ENCODE results near the gene RNASE2.
"Not testable (repeated sequence)": the region's sequence is repeated elsewhere in the genome, so short reads cannot be mapped to it uniquely, and the experiment has no call there.

Gene RNASE2

DNA sequence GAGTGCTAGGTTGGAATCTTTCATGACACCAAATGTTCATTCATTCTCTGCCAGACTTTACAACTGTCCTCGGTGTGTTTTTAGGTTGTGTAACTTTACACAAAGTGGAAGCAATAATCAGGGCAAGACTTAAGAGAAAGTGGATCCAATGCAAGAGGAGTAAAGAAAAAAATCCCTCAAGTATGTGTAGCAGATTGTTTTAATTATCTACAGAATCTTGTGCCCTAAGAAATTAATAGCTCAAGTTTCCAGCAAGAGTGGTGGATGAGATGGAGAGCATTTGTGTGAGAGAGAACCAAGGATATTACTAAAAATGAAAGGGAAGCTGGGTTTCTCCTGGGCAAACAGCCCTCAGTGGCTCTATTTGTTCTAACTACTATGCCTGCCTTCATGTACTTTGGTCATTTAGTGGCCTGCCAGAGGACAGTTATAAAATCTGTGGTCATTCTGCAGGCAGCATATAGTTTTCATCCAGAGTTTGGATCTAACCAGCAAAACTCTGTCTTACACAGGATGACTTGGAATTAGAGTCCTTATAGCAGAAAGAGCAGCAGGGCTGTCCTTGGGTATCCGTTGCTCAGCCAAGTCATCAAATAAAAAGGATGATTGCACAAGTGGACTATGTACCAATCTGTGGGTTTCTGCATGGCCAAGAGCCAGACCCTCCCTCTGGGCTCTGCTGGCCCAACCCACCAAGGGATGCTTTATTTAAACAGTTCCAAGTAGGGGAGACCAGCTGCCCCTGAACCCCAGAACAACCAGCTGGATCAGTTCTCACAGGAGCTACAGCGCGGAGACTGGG is at the start of gene RNASE2:
RNASE2 (plus strand) TSS at position 752 of the 802 bp plus-strand sequence. CDS start 285 bp downstream, outside the sequence.
- DNase-seq (ENCODE audit: low read depth in 2 of 3, low spot score in 2 of 3), result not testable (repeated sequence)

DNA sequence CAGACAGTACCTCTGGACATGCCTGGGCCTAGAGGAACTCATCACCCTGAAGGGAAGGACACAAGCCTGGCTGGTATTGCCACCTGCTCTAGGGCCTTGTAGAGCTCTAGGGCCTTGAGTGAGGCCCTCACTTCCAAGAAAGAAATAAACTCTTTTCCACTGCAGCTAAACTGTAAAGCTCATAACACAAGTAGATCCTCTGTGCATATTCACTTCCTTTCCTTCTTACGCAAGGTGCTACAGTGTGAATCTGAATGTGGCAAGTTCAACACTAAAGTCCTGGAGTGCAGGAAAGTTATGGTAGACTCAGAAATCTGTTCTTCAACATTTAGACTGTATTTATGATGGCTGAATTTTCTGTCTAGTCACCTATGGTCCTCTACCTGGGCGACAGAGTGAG is 49.6 kb upstream of the RNASE2 start:
- DNase-seq (ENCODE audit: low read depth in 2 of 3, low spot score in 2 of 3), result no peak

DNA sequence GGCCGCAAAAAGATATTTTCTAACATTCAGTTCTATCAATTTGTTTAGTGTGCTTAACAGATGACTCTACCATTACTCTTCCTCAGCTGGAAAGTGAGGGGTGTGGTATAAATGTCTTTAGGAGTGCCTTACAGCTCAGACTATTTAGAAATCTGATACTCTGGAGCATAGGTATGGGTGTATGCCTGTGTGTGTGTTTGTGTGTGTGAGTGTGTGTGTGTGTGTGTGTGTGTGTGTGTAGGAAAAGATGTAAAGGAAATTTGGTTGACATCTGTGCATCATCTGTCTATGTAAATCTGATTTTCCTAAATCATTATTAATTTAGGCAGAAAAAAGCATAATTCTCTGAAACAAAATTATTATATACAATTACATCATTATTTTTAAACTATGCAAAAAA is 48.1 kb upstream of the RNASE2 start:
- DNase-seq (ENCODE audit: low read depth in 2 of 3, low spot score in 2 of 3), result no peak

GRCh38 chr14:20910822-20911221 is 44.5 kb upstream of the RNASE2 start:
- not testable (repeated sequence) for DNase-seq (ENCODE audit: low read depth in 2 of 3, low spot score in 2 of 3)

- not testable (repeated sequence) for DNase-seq (ENCODE audit: low read depth in 2 of 3, low spot score in 2 of 3)
These were observed 36.1 kb upstream of the RNASE2 start for GRCh38 chr14:20919038-20919756.

- DNase-seq (ENCODE audit: low read depth in 2 of 3, low spot score in 2 of 3), result not testable (repeated sequence)
These were observed 31.5 kb upstream of the RNASE2 start for GRCh38 chr14:20923766-20924297.

- DNase-seq (ENCODE audit: low read depth in 2 of 3, low spot score in 2 of 3), result peak; percentile 2 to 23 (median 22)
These were observed 21.0 kb upstream of the RNASE2 start for GRCh38 chr14:20934148-20934762.

- DNase-seq (ENCODE audit: low read depth in 2 of 3, low spot score in 2 of 3), result no peak
These were observed 19.8 kb upstream of the RNASE2 start for GRCh38 chr14:20935303-20935984.

- not testable (repeated sequence) for DNase-seq (ENCODE audit: low read depth in 2 of 3, low spot score in 2 of 3)
These were observed 10.1 kb upstream of the RNASE2 start for GRCh38 chr14:20945146-20945545.

DNA sequence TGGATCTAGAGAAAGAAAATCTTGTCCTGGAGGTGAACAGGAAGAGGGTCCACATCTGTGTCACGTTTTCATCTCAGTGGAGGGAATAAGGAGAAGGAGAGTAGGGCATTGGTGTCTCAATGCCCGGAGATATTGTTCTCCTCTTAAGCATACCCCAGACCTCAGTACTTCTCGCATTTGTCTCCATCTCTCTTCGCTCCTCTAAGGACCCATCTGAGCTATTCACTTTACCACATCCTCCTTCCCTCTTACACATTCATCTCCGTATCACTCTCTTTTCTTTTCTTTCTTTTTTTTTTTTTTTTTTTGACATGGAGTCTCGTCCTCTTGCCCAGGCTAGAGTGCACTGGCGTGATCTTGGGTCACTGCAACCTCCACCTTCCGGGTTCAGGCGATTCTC is 8.6 kb upstream of the RNASE2 start:
- not testable (repeated sequence) for DNase-seq (ENCODE audit: low read depth in 2 of 3, low spot score in 2 of 3)

DNA sequence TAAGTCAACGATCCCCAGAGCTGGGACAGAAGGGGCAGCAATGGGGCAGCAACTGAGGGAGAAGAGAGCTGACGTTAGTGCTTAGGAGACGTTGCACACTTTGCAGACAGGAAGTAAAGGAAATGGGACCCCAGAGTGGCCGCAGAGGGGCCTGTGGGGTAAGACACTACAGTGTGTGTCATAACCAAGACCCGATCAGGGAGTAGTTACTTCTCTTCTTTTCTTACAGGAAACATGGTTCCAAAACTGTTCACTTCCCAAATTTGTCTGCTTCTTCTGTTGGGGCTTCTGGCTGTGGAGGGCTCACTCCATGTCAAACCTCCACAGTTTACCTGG is 219 bp downstream of the RNASE2 start:
- DNase-seq (ENCODE audit: low read depth in 2 of 3, low spot score in 2 of 3), result not testable (repeated sequence)

DNA sequence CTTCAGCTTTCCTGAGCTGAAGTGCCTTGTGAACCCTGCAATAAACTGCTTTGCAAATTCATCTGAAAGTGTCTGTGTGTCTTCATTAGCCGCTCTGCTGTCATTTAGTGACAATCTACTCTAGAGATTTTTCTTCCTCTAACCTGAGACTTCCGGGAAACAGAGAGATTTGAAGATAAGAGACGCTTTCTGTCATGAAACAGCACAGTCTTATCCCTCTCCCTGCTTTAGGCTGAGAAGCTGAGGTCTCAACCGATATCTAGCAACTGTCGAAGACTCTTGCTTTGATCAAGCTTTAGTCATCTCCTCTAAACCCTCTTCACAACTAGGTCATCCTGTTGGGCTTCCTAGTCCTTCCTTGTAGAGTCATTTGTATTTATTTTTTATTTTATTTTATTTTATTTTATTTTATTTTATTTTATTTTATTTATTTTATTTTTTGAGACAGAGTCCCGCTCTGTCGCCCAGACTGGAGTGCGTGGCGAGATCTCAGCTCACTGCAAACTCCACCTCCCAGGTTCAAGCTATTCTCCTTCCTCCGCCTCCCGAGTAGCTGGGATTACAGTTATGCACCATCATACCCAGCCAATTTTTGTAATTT is 1.2 kb downstream of the RNASE2 start:
- DNase-seq (ENCODE audit: low read depth in 2 of 3, low spot score in 2 of 3), result no peak

DNA sequence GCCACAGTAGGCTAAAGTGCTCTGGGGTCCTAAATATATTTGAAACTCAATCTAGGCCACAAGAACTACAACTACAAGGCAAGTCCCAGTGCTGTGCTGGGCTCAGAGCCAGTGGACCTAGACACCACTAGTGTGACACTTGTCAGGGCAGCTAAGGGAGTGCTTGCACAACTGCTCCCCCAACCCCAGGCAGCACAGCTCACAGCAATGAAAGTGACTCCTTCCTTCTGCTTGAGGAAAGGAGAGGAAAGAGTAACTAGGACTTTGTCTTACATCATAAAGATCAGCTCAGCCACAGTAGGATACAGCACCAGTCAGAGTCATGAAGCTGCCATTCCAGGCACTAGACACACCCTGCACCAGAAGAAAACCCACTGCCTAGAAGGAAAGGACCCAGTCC is 3.7 kb downstream of the RNASE2 start:
- DNase-seq (ENCODE audit: low read depth in 2 of 3, low spot score in 2 of 3), result not testable (repeated sequence)

DNA sequence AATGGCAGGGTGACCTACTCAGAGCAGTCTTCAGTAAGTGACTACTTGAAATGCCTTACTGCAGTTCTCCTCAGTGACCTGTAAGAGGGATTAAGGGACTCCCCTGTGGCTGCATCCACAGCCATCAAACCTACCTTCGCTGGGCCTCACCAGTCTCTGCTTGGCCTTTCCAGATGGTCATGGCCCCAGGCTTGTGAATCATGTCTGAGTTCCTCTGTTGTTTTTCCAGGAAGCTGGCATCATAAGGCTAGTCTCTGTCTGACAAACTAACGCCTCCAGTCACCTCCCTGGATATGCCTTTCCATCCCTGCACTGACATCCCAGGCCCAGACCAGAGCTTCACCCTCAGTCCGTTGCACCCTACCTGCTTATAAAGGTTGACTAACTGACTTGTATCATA is 14.0 kb downstream of the RNASE2 start:
- DNase-seq (ENCODE audit: low read depth in 2 of 3, low spot score in 2 of 3), result no peak

DNA sequence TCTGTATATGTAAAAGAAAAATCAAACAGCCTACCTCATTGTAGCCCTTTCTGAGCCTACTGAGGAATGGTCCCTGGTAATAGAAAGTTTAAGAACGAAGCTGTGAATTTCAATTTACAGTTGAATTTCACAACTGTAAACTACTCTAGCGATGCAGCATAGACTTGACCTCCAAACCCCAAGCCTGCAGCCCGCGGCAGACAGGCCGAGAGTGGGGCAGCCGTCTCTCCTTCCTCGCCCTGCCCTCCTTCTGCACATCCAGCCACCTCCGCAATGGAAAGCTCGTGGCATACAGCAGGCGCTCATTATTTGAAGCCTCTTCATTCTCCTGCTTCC is 15.3 kb downstream of the RNASE2 start:
- DNase-seq (ENCODE audit: low read depth in 2 of 3, low spot score in 2 of 3), result no peak

DNA sequence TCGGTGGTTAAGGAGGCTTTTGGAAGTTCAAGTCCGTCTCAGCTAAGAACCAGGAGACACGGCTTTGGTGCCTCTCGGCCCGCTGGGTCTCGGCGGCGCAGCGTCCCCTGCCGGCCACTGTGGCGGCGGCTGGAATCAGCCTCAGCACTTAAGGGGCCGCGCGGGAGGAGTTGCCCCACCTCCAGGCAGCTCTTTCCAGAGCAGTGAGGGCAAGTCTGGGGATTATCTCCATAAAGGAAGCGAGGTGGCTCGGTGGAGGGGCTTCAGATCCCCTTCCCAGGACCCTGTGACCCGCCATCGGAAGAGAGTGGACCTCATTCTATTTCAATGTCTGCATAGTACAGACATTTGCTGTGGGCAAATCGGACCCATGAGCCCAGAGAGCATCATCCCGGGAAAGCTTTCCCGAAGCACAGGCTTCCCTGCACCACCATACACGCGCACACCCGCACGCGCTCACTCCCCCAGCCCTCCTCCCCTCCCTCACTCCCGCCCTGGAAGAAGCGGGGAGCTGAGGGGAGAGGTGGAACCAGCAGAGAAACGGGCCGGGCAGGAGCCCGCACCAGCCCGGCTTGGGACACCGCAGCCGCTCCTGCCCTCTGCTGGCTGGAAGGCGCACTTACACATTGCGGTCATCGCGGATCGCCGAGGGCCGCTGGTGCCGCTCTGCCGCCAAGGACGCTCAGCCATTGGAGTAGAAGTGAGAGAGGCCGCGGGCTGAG is 15.9 kb downstream of the RNASE2 start:
- DNase-seq (ENCODE audit: low read depth in 2 of 3, low spot score in 2 of 3), result peak; percentile 59 to 67 (median 66)

DNA sequence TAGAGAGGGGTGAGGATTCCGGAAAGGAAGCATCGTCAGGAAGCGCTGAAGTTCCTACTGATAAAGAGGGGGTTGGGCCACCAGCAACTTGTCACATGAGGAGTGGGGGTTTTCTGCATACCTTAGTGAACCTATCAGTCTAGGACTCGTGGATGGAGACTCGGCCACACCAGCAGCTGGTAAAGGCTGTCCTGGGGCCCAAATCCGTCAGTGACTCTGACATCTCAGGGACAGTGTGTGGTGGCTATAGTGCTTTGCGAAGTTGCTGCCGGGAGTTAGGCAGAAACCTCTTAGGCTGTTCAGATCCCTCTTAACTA is 16.4 kb downstream of the RNASE2 start:
- no peak for DNase-seq (ENCODE audit: low read depth in 2 of 3, low spot score in 2 of 3)

DNA sequence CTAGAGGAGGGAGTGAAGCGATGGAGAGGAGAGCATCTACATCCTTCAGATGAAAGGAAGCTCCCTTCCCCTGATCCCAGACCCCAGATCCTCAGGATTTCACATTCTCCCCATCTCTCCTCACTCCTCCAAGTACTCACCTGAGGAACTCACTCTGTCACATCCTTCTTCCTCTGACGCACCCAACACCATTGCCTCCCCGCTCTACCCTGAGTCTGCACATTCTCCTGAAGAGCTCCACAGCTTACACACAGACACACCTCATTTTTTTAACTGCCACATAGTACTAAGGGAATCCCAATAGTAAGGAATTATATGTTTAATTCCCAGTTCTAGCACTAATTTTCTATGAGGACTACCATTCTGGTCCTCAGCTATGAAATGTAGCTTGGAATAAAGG is 18.2 kb downstream of the RNASE2 start:
- DNase-seq (ENCODE audit: low read depth in 2 of 3, low spot score in 2 of 3), result no peak

DNA sequence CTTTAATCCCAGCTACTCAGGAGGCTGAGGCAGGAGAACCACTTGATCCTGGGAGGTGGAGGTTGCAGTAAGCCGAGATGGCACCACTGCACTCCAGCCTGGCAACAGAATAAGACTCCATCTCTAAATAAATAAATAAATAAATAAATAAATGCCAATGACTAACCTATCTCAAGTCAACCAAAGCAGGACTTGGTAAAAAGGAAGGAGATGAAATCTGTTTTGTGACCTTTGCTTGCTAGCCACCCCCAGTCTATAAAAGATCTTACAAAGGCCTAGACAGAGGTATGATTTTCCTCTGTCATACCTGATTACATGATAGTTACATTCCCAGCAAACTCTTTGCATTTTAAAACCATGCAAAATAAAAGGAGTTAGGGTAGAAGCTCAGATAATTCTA is 21.0 kb downstream of the RNASE2 start:
- no peak for DNase-seq (ENCODE audit: low read depth in 2 of 3, low spot score in 2 of 3)

GRCh38 chr14:20978687-20979086 is 23.4 kb downstream of the RNASE2 start:
- no peak for DNase-seq (ENCODE audit: low read depth in 2 of 3, low spot score in 2 of 3)
